Thyroid gland (tissue), 4 donors: ENCODE results near the gene CFAP99.

Experiments used
- CTCF ChIP-seq, 6 experiments: fragments of 200-600 bp in 3 of 6; fragments of 450-650 bp in 3 of 6; sonication (generic) in 3 of 6; IDR thresholded peaks; one replicate each; pipeline ENCODE4 v1.5.1; 2016 to 2019; ENCODE audit warnings: antibody characterized with exemption in 6 of 6, mild to moderate bottlenecking in 2 of 6, inconsistent platforms in 1 of 6, moderate library complexity in 1 of 6
- POLR2A ChIP-seq, 2 donors: fragments of 450-650 bp; IDR thresholded peaks; one replicate each; pipeline ENCODE4 v1.6.1; 2017; ENCODE audit warnings: antibody characterized with exemption in 2 of 2, mild to moderate bottlenecking in 2 of 2, moderate library complexity in 1 of 2

GRCh38 chr4:2441393-2442174 is 22.8 kb downstream of the CFAP99 start:
- TF ChIP-seq CTCF (IDR thresholded peaks at IDR 0.05) (peak; percentile 30 to 60 (median 46)), POLR2A (IDR thresholded peaks at IDR 0.05) (no peak)
